ENCODE results near the gene TNFRSF4.
"Not testable (repeated sequence)": the region's sequence is repeated elsewhere in the genome, so short reads cannot be mapped to it uniquely, and the experiment has no call there.

The TNFRSF4 gene

GRCh38 chr1:1203561-1204424 lies 10.2 kb downstream of the TNFRSF4 start:
- Mint-ChIP-seq H3K4me3 (no peak overlapping the region), H3K9me3 (no peaks in the 10 kb centered on the region), H3K36me3 (ENCODE audit: insufficient read depth) (peaks cover 16% of the 10 kb centered on the region), H3K27me3 (no peaks in the 10 kb centered on the region), H3K4me1 (ENCODE audit: low read depth in 2 of 2) (peaks cover 13 to 14% of the 10 kb centered on the region in 2 donors), H3K27ac (no peak overlapping the region)
- no peak for ATAC-seq (replicated peaks)
- DNase-seq, result no peak

GRCh38 chr1:1202831-1203560 lies 11.0 kb downstream of the TNFRSF4 start:
- Mint-ChIP-seq H3K4me3 (no peak overlapping the region), H3K9me3 (no peaks in the 10 kb centered on the region), H3K36me3 (ENCODE audit: insufficient read depth) (peaks cover 12% of the 10 kb centered on the region), H3K4me1 (ENCODE audit: low read depth in 2 of 2) (peaks cover 8 to 9% of the 10 kb centered on the region in 2 donors), H3K27me3 (no peaks in the 10 kb centered on the region), H3K27ac (no peak overlapping the region)
- no peak for ATAC-seq (replicated peaks)
- no peak for DNase-seq

GRCh38 chr1:1200876-1201810 lies 12.8 kb downstream of the TNFRSF4 start:
- Mint-ChIP-seq H3K27ac (peak overlapping the region; percentile 76 to 86), H3K9me3 (no peaks in the 10 kb centered on the region), H3K36me3 (ENCODE audit: insufficient read depth) (peaks cover 13% of the 10 kb centered on the region), H3K4me1 (ENCODE audit: low read depth in 2 of 2) (peaks cover 5 to 6% of the 10 kb centered on the region in 2 donors), H3K4me3 (peak overlapping the region; percentile 45 to 60), H3K27me3 (no peaks in the 10 kb centered on the region)
- ATAC-seq (replicated peaks) (peak; percentile 84), DNase-seq (peak; percentile 79 to 87 (median 83))

- H3K4me3 Mint-ChIP-seq, result peak overlapping the region; percentile 45 to 60
- H3K36me3 Mint-ChIP-seq (ENCODE audit: insufficient read depth), result peaks cover 16% of the 10 kb centered on the region
- H3K4me1 Mint-ChIP-seq (ENCODE audit: low read depth in 2 of 2), result peaks cover 2 to 5% of the 10 kb centered on the region in 2 donors
- H3K27me3 Mint-ChIP-seq, result no peaks in the 10 kb centered on the region
- H3K9me3 Mint-ChIP-seq, result no peaks in the 10 kb centered on the region
- H3K27ac Mint-ChIP-seq, result peak overlapping the region; percentile 76 to 86
- DNase-seq, result no peak
- no peak for ATAC-seq (replicated peaks)
These were observed 13.7 kb downstream of the TNFRSF4 start for GRCh38 chr1:1199961-1200875.

GRCh38 chr1:1199141-1199960 lies 14.6 kb downstream of the TNFRSF4 start:
- H3K4me3 Mint-ChIP-seq, result peak overlapping the region; percentile 45 to 60
- no peaks in the 10 kb centered on the region for H3K27me3 Mint-ChIP-seq
- peaks cover 2 to 5% of the 10 kb centered on the region in 2 donors for H3K4me1 Mint-ChIP-seq (ENCODE audit: low read depth in 2 of 2)
- no peaks in the 10 kb centered on the region for H3K9me3 Mint-ChIP-seq
- peak overlapping the region; percentile 76 to 86 for H3K27ac Mint-ChIP-seq
- ATAC-seq (replicated peaks) (no peak), DNase-seq (no peak)
- peaks cover 16% of the 10 kb centered on the region for H3K36me3 Mint-ChIP-seq (ENCODE audit: insufficient read depth)

GRCh38 chr1:1198423-1199140 lies 15.4 kb downstream of the TNFRSF4 start:
- Mint-ChIP-seq H3K27ac (peak overlapping the region in 1 of 2 donors; percentile 55), H3K4me3 (no peak overlapping the region), H3K27me3 (no peaks in the 10 kb centered on the region), H3K36me3 (ENCODE audit: insufficient read depth) (peaks cover 16% of the 10 kb centered on the region), H3K4me1 (ENCODE audit: low read depth in 2 of 2) (peaks cover 2 to 5% of the 10 kb centered on the region in 2 donors), H3K9me3 (no peaks in the 10 kb centered on the region)
- no peak for DNase-seq
- ATAC-seq (replicated peaks), result no peak

GRCh38 chr1:1197551-1198422 lies 16.2 kb downstream of the TNFRSF4 start:
- no peaks in the 10 kb centered on the region for H3K27me3 Mint-ChIP-seq
- DNase-seq (no peak), ATAC-seq (replicated peaks) (no peak)
- peaks cover 2 to 5% of the 10 kb centered on the region in 2 donors for H3K4me1 Mint-ChIP-seq (ENCODE audit: low read depth in 2 of 2)
- peak overlapping the region in 1 of 2 donors; percentile 55 for H3K27ac Mint-ChIP-seq
- no peak overlapping the region for H3K4me3 Mint-ChIP-seq
- peaks cover 14% of the 10 kb centered on the region for H3K36me3 Mint-ChIP-seq (ENCODE audit: insufficient read depth)
- no peaks in the 10 kb centered on the region for H3K9me3 Mint-ChIP-seq

- DNase-seq, result no peak
- no peak for ATAC-seq (replicated peaks)
- H3K27ac Mint-ChIP-seq, result no peak overlapping the region
- H3K36me3 Mint-ChIP-seq (ENCODE audit: insufficient read depth), result peaks cover 15% of the 10 kb centered on the region
- no peaks in the 10 kb centered on the region for H3K9me3 Mint-ChIP-seq
- H3K4me3 Mint-ChIP-seq, result no peak overlapping the region
- H3K27me3 Mint-ChIP-seq, result no peaks in the 10 kb centered on the region
- H3K4me1 Mint-ChIP-seq (ENCODE audit: low read depth in 2 of 2), result peaks cover 2 to 5% of the 10 kb centered on the region in 2 donors
These were observed 16.8 kb downstream of the TNFRSF4 start for GRCh38 chr1:1197188-1197500.

- Mint-ChIP-seq H3K36me3 (ENCODE audit: insufficient read depth) (peaks cover 17% of the 10 kb centered on the region), H3K9me3 (no peaks in the 10 kb centered on the region)
These were observed 17.3 kb downstream of the TNFRSF4 start for GRCh38 chr1:1196431-1197187.

GRCh38 chr1:1195726-1196125 lies 18.2 kb downstream of the TNFRSF4 start:
- DNase-seq; H3K4me3 Mint-ChIP-seq; H3K27me3 Mint-ChIP-seq; H3K4me1 Mint-ChIP-seq (ENCODE audit: low read depth in 2 of 2); H3K9me3 Mint-ChIP-seq; ATAC-seq (replicated peaks); H3K27ac Mint-ChIP-seq: not testable (repeated sequence)
- peaks cover 17% of the 10 kb centered on the region for H3K36me3 Mint-ChIP-seq (ENCODE audit: insufficient read depth)

More at GRCh38 chr1:1196431-1197187, 17.3 kb downstream of the TNFRSF4 start:
- no peak overlapping the region for H3K27ac Mint-ChIP-seq
- DNase-seq (no peak), ATAC-seq (replicated peaks) (no peak)
- no peaks in the 10 kb centered on the region for H3K27me3 Mint-ChIP-seq
- H3K4me1 Mint-ChIP-seq (ENCODE audit: low read depth in 2 of 2), result peaks cover 2 to 5% of the 10 kb centered on the region in 2 donors
- no peak overlapping the region for H3K4me3 Mint-ChIP-seq

Data from effector memory CD8-positive, alpha-beta T cell (primary cell).